Measurements from ENCODE around the gene KLF5.

Gene KLF5

DNA sequence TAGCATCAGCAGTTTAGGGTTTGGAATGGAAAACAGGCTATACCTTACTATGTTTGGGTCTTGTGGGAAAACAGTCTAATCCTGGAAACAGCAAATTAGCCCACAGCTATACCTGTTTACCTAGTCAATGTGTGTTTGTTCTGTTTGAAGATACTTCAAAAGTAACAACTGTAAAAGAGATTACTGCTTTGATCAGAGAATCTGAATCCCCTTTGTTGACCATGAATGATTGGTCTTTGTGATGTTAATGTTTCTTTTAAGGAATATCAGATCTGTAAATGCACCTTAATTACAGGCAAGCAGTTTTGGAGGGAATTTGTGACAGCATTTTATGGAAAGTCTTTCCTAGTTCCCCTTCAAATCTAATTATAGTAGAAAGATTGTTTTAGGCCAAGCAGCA, 20.7 kb upstream of the KLF5 start:
- TF ChIP-seq, protein P1, sequence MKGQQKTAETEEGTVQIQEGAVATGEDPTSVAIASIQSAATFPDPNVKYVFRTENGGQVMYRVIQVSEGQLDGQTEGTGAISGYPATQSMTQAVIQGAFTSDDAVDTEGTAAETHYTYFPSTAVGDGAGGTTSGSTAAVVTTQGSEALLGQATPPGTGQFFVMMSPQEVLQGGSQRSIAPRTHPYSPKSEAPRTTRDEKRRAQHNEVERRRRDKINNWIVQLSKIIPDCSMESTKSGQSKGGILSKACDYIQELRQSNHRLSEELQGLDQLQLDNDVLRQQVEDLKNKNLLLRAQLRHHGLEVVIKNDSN (IDR thresholded peaks at IDR 0.05), result no peak
- TF ChIP-seq NFIC (IDR thresholded peaks at IDR 0.05) (no peak), CREB1 (IDR thresholded peaks at IDR 0.05; ENCODE audit: low read depth) (no peak), EP300 (IDR thresholded peaks at IDR 0.05; ENCODE audit: borderline replicate concordance) (no peak), ZBTB7A (IDR thresholded peaks at IDR 0.05; ENCODE audit: low read depth) (no peak)
- TF ChIP-seq, protein P2, sequence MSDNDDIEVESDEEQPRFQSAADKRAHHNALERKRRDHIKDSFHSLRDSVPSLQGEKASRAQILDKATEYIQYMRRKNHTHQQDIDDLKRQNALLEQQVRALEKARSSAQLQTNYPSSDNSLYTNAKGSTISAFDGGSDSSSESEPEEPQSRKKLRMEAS (IDR thresholded peaks at IDR 0.05), result no peak
- TF ChIP-seq, protein P3, sequence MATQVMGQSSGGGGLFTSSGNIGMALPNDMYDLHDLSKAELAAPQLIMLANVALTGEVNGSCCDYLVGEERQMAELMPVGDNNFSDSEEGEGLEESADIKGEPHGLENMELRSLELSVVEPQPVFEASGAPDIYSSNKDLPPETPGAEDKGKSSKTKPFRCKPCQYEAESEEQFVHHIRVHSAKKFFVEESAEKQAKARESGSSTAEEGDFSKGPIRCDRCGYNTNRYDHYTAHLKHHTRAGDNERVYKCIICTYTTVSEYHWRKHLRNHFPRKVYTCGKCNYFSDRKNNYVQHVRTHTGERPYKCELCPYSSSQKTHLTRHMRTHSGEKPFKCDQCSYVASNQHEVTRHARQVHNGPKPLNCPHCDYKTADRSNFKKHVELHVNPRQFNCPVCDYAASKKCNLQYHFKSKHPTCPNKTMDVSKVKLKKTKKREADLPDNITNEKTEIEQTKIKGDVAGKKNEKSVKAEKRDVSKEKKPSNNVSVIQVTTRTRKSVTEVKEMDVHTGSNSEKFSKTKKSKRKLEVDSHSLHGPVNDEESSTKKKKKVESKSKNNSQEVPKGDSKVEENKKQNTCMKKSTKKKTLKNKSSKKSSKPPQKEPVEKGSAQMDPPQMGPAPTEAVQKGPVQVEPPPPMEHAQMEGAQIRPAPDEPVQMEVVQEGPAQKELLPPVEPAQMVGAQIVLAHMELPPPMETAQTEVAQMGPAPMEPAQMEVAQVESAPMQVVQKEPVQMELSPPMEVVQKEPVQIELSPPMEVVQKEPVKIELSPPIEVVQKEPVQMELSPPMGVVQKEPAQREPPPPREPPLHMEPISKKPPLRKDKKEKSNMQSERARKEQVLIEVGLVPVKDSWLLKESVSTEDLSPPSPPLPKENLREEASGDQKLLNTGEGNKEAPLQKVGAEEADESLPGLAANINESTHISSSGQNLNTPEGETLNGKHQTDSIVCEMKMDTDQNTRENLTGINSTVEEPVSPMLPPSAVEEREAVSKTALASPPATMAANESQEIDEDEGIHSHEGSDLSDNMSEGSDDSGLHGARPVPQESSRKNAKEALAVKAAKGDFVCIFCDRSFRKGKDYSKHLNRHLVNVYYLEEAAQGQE (IDR thresholded peaks at IDR 0.05; ENCODE audit: low read depth), result no peak

DNA sequence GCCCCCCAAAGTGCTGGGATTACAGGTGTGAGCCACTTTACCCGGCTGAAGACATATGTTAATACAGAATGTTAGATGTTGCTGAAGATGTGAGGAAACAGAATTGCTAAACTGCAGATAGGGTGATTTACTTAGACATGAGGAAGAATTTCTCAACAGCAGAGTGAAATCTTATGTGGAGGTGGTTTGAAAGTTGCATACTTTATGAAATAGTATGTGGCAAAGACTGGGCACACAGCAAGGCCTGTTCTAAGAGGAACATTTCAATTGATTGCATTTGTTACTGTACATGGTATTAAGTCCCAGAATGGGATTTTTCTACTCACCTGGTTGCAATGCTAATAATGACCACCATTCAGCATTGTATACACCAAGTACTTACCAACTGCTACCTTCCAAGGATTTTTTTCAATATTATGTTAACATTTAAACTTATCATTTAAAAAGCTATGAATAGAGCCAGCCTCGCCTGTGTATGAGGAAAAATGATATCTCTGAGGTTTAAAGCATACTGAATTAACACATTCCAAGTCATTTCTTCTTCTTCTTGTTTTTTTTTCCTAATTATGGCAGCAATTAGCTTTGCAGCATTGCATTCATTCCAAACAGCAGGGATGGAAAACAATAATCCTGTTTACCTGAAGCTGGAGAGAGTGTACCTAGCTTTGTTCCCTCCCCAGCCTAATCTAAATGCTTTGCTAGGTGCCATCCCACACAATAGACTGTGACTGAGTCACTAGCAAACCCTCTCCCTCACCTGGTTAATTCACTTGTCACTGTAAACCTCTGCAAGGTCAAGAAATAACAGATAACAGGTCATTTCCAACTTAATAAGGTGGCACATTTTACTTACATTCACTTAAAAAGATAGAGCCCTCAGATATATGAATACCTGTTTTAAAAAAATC, 19.4 kb upstream of the KLF5 start:
- no peak for TF ChIP-seq TCF12 (IDR thresholded peaks at IDR 0.05; ENCODE audit: low read depth)
- TF ChIP-seq NFIC (IDR thresholded peaks at IDR 0.05), result no peak
- TF ChIP-seq, protein P3 (IDR thresholded peaks at IDR 0.05; ENCODE audit: low read depth), result no peak
- no peak for TF ChIP-seq YY1 (IDR thresholded peaks at IDR 0.05; ENCODE audit: low read depth)
- TF ChIP-seq, protein P2 (IDR thresholded peaks at IDR 0.05), result no peak
- TF ChIP-seq RAD21 (IDR thresholded peaks at IDR 0.05; ENCODE audit: low read depth), result no peak
- TF ChIP-seq, protein P1 (IDR thresholded peaks at IDR 0.05), result no peak
- no peak for TF ChIP-seq ZBTB7A (IDR thresholded peaks at IDR 0.05; ENCODE audit: low read depth)
- TF ChIP-seq FOXM1 (IDR thresholded peaks at IDR 0.05; ENCODE audit: borderline replicate concordance, low read depth), result no peak
- no peak for TF ChIP-seq CEBPB (IDR thresholded peaks at IDR 0.05)
- no peak for TF ChIP-seq TAF1 (IDR thresholded peaks at IDR 0.05; ENCODE audit: low read depth)
- TF ChIP-seq EGR1 (IDR thresholded peaks at IDR 0.05), result no peak
- TF ChIP-seq TEAD4 (IDR thresholded peaks at IDR 0.05), result no peak
- no peak for TF ChIP-seq CREB1 (IDR thresholded peaks at IDR 0.05; ENCODE audit: low read depth)

DNA sequence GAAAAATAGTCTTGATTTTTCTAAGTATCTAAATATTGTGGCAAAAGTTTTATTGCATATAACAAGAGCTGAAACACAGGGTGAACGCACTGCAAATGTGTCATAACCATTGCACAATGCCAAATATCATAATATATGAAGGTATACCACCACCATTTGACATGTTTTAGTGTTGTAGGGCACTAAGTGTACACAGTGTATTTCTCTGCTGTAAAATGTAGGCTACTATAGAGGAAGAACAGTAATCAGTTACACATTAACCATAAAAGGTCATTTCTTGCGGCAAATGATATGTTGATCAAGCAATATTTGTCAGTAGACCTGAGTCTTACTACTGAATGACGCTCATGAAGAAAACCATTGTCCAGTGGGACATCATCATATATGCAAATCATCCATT, 18.3 kb upstream of the KLF5 start:
- TF ChIP-seq EGR1 (IDR thresholded peaks at IDR 0.05) (no peak), EP300 (IDR thresholded peaks at IDR 0.05; ENCODE audit: borderline replicate concordance) (no peak), CEBPB (IDR thresholded peaks at IDR 0.05) (no peak)

DNA sequence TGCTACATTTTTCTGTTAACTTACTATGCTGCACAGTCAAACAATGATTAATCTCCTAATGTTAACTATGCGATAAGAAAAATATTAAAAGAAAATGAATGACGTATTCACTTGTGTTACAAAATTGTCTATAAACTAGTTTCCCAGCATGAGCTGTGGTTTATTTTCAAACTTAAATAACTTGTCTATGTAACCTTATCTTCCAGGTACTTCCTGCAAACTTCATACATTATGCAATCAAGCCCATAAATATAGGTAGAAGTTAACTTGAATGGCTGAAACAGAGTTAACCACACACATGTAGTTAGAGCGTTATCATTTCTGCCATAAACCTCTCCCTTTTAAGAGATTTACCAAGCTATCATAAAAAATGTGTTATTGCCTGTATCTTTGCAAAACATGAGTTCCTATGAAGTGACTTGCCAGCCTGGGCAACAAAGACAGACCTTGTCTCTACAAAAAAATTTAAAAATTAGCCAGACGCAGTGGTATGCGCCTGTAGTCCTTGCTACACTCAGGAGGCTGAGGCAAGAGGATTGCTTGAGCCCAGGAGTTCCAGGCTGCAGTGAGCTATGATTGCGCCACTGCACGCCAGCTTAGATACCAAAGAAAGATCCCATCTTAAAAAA, 17.7 kb upstream of the KLF5 start:
- TF ChIP-seq, protein P2 (IDR thresholded peaks at IDR 0.05), result no peak
- TF ChIP-seq ZBTB7A (IDR thresholded peaks at IDR 0.05; ENCODE audit: low read depth) (no peak), TAF1 (IDR thresholded peaks at IDR 0.05; ENCODE audit: low read depth) (no peak), YY1 (IDR thresholded peaks at IDR 0.05; ENCODE audit: low read depth) (no peak), CEBPB (IDR thresholded peaks at IDR 0.05) (no peak), NFIC (IDR thresholded peaks at IDR 0.05) (no peak), RAD21 (IDR thresholded peaks at IDR 0.05; ENCODE audit: low read depth) (no peak)
- TF ChIP-seq, protein P1 (IDR thresholded peaks at IDR 0.05), result no peak

DNA sequence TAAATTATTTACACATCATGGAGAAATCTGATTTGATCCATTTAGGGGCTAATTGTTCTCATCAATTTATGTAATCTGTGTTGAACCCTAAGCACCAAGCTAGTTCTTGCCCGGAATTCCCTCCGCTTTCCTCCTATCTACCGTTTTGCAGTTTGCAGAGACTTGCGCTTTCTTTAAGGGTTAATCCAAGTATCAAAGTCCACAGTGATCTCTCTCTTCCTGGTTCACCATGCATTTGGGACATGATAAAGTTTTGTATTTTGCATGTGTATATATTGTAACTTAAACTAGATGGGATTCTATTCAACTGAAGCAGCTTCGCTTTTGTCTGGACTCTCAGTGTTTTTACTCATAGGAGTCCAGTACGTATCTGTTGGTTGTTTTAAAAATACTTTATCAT, 13.8 kb upstream of the KLF5 start:
- TF ChIP-seq YY1 (IDR thresholded peaks at IDR 0.05; ENCODE audit: low read depth), result no peak
- TF ChIP-seq RAD21 (IDR thresholded peaks at IDR 0.05; ENCODE audit: low read depth), result no peak
- no peak for TF ChIP-seq TEAD4 (IDR thresholded peaks at IDR 0.05)
- no peak for TF ChIP-seq CREB1 (IDR thresholded peaks at IDR 0.05; ENCODE audit: low read depth)
- TF ChIP-seq TAF1 (IDR thresholded peaks at IDR 0.05; ENCODE audit: low read depth), result no peak
- TF ChIP-seq, protein P1 (IDR thresholded peaks at IDR 0.05), result no peak
- TF ChIP-seq EP300 (IDR thresholded peaks at IDR 0.05; ENCODE audit: borderline replicate concordance), result no peak
